HG03558 (cell line): ENCODE data around the gene CEP70.
"Not testable (repeated sequence)": the region's sequence is repeated elsewhere in the genome, so short reads cannot be mapped to it uniquely, and the experiment has no call there.

Experiments used
- ATAC-seq: cut with Tn5 transposase; IDR thresholded peaks from one replicate; pipeline ENCODE4 v1.9.1; 2021; ENCODE audit warnings: moderate number of reproducible peaks; ENCODE audit not compliant: unreplicated experiment; ENCODE audit errors: extremely low read depth

CEP70 gene

DNA sequence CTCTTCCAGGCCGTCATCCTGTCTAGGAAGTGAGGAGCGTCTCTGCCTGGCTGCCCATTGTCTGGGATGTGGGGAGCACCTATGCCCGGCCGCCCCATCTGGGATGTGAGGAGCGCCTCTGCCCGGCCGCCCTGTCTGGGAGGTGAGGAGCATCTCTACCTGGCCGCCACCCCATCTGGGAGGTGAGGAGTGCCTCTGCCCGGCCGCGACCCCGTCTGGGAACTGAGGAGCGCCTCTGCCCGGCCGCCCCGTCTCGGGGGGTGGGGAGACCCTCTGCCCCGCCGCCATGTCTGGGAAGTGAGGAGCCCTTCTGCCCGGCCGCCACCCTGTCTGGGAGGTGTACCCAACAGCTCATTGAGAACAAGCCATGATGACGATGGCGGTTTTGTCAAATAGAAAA lies 72.6 kb downstream of the CEP70 start:
- not testable (repeated sequence) for ATAC-seq

DNA sequence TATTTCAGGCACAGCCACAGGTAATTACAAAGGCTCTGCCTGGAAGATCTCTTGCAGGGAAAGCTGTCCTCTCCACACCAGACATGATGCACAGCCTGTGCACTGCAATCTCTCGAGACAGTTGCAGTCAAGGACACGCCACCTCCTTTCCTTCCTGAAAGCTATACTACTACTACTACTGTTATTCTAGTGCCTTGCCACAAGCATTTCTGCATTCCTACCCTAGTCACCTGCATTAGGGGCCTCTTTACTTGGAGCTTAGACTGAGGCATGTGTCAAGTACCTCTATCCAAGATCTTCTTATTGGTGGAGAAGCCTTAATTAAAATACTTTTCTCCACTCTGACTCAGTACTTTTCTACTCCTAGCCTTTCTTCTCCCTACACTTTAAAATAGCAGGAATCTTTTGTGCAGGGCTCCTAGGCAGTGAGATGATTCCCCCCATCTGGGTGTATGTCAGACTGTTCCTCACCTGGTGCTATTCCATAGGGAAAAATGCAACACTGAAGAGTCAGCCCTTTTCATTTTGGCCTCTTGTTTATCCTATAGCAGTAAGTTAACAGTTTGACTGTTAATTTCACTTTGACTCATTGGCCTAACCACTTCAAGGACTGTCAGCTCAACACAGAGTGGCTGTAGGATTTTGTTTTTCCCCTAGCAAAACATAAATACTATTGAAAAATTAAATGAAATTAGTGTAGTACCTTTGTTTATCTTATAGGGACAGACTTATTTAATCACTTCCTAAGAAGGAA lies 80.8 kb downstream of the CEP70 start:
- no peak for ATAC-seq

DNA sequence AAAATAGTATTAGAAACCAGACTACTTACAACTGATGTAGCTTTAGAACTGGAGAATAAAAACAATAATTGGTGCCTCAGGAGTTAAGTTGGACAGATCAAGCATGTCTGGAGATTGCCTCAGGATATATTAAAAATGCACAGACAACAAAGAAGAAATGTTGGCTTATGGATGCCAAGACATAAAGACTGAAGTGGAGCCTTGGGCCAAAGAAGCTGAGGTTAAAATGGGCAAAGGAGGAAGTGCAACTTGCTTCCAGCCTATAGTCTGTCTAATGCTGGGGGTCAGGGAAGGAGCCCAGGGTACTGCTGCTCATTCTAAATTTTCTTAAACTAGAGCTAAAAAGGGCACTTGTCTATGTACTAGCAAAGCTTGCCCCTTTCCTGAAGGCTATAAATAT lies 82.1 kb downstream of the CEP70 start:
- ATAC-seq: no peak

GRCh38 chr3:138509586-138509985 lies 84.5 kb downstream of the CEP70 start:
- ATAC-seq: no peak

- ATAC-seq: no peak
Measured at GRCh38 chr3:138507524-138507923, 86.5 kb downstream of the CEP70 start.

DNA sequence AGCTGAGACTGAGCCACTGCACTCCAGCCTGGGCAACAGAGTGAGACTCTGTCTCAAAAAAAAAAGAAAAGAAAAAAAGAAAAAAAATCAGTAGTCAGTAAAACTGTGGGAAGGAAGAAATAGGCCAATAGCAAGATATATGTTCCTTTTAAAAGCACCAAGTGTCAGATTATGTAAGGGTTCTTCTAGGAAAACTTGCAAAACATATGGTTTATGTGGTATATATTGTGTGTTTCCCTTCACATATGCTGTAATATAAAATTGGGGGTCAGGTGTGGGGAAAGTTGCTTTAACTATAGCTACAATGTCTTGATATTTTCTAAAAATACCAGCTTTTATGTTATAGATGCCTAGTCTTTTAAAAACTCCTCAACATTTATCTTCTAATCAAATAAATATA lies 95.1 kb downstream of the CEP70 start:
- no peak for ATAC-seq

DNA sequence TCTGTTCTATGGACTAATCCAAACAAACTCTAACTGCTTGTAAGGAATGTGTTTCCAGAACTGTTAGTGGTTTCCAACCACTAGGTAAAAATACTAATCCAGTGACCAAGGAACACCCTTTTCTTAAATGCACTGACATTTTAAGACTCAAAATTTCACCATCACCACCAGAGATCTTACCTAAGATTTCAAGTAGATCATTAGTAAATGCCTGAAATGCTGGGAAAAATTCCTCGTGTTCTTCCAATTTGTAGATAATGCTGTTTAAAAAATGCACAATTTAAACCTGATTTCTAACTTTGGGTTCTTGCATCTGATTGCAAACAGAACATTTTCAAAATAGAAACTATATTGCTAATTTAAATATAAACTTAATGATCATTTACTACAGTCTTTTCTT lies 96.2 kb downstream of the CEP70 start:
- no peak for ATAC-seq

DNA sequence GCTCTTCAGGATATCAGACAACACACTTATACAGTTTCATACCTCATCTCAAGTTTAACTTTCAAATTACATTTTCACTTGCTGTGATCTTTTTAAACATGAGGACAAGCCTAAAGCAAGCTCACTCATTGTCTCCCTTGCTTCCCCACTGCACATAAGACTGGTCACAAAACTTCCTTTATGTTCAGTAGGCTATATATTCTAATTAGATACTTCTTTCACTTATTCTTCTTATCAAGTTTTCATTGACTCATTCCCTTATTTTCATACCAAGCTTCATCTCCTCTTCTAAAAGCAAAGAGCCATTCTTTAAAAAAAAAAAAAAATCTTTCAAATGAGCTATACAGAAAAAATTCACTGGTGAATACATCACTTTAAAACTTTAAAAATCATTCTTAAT lies 97.0 kb downstream of the CEP70 start:
- no peak for ATAC-seq

DNA sequence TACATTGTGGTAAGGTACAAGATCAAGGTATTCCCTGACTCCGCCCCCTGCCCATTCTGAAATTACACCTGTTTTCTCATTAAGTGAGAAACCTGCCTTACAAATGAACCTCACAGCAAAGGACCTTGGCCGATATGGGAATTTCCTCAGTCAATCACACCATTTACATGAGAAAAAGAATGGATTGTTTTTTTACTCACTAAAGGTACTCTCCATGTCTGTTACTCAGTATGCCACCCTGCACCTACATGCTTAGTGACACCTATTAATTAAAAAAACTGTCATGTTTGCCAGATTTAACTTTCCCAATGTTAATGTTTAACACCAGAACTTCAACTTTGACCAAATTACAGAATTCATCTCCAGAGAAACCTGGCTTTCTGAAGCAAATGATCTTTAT lies 97.6 kb downstream of the CEP70 start:
- ATAC-seq: no peak

DNA sequence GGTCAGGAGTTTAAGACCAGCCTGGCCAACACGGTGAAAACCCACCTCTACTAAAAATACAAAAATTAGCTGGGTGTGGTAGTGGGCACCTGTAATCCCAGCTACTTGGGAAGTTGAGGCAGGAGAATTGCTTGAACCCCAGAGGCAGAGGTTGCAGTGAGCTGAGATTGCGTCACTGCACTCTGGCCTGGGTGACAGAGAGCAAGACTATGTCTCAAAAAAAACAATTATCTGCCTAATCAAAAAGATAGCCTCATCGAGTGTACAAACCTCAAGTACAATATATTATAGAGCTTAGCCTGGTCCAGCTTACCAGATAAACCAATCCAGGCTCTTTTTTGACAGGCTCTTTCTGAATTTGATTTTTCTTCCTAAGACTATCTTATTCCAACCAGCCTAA lies 98.4 kb downstream of the CEP70 start:
- ATAC-seq: not testable (repeated sequence)

DNA sequence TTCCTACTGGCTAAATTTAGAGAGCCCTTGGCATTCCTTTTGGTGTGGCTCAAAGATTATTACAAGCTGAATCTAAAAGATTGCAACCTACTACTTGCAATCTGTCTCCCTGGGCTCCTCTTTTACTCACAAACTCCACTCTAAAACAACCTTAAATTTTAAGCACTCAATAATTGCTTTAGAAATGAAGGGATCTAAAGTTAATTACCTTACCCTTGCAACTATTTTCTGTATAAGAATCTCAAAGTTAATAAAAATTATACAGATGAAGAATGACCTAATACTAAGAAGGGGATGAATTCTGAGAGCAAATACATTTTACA lies 99.5 kb downstream of the CEP70 start:
- ATAC-seq: no peak

- ATAC-seq: no peak
Measured at GRCh38 chr3:138493804-138494606, 100.1 kb downstream of the CEP70 start.

- no peak for ATAC-seq
Measured at GRCh38 chr3:138492980-138493675, 100.9 kb downstream of the CEP70 start.

GRCh38 chr3:138491971-138492370 lies 102.1 kb downstream of the CEP70 start:
- no peak for ATAC-seq

- not testable (repeated sequence) for ATAC-seq
Measured at GRCh38 chr3:138486580-138486979, 107.5 kb downstream of the CEP70 start.

GRCh38 chr3:138484672-138485071 lies 109.4 kb downstream of the CEP70 start:
- ATAC-seq: not testable (repeated sequence)

DNA sequence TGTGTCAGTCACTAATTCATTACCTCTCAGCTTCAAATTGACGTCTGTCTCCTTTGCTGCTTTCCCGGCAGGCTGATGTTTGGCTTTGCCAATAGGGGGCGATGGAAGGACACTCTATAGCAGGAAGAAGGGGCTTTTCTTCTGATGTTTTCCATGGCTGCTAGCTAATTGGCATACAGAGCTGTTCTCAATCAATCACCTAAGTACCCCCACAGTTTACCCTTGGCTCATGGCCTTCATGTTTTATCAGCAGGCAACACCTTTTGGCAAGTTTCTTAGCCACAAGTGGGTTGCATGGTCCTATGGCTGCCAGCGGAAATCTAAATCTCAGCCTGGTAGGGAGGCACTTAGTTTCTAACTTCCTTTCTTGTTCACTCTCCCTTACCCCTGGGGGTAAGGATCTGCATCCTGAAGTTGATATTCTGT lies 114.6 kb downstream of the CEP70 start:
- ATAC-seq: no peak

- no peak for ATAC-seq
Measured at GRCh38 chr3:138477801-138478200, 116.3 kb downstream of the CEP70 start.

- ATAC-seq: no peak
Measured at GRCh38 chr3:138477120-138477519, 116.9 kb downstream of the CEP70 start.

- no peak for ATAC-seq
Measured at GRCh38 chr3:138476526-138476925, 117.5 kb downstream of the CEP70 start.

DNA sequence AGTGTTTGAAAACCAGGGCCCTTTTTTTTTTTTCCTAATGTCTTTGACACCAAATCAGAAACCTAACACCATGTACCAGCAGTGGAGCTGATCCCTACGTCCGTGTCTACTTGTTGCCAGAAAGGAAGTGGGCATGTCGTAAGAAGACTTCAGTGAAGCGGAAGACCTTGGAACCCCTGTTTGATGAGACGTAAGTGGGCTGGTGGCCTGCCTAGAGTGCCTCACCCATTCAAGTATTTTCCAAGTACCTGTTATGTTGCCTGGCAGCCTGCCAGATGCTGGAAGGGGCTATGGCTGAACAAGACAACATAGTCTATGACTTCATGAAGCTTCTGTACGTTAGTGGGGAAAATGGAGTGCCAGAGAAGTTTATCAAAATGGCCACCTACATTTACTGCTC lies 119.9 kb downstream of the CEP70 start:
- no peak for ATAC-seq
